Sigmoid colon (tissue), 7 donors: Measurements from ENCODE around the gene KIAA0232. TPM values are rescaled to one million over a fixed set of nuclear protein-coding genes. Genes with fewer than 3 reads are reported as not detected.

ENCODE experiments used
- DNase-seq: peaks from one replicate; pipeline ENCODE4 v3.0.0-alpha.2; 2019
- H3K27ac ChIP-seq, 4 donors: fragments of 200-600 bp; sonication (generic); one replicate each; pipeline ENCODE4 v1.5.1; 2016 to 2019; ENCODE audit warnings: mild to moderate bottlenecking in 1 of 4
- H3K27me3 ChIP-seq, 3 donors: fragments of 200-600 bp; sonication (generic); one replicate each; pipeline ENCODE4 v1.5.1; 2019; ENCODE audit warnings: mild to moderate bottlenecking in 1 of 3
- H3K36me3 ChIP-seq, 4 donors: fragments of 200-600 bp; sonication (generic); one replicate each; pipeline ENCODE4 v1.5.1; 2016 to 2019
- H3K4me1 ChIP-seq, 4 donors: fragments of 200-600 bp; sonication (generic); one replicate each; pipeline ENCODE4 v1.5.1; 2017 to 2019
- H3K4me3 ChIP-seq, 4 donors: fragments of 200-600 bp; sonication (generic); one replicate each; pipeline ENCODE4 v1.5.1; 2017 to 2019; ENCODE audit warnings: mild to moderate bottlenecking in 2 of 4, moderate library complexity in 1 of 4
- H3K9me3 ChIP-seq, 4 donors: fragments of 200-600 bp in 3 of 4; sonication (generic) in 3 of 4; one replicate each; pipeline versions ENCODE4 v1.5.1 to v1.6.1; 2013 to 2019
- EP300 ChIP-seq, 4 donors: sonication (generic); formaldehyde crosslinking; IDR thresholded peaks; one replicate each; pipeline ENCODE4 v1.6.1; 2017; ENCODE audit warnings: antibody characterized with exemption in 4 of 4
- POLR2A ChIP-seq, 2 donors: fragments of 450-650 bp; IDR thresholded peaks; one replicate each; pipeline ENCODE4 v1.6.1; 2016; ENCODE audit warnings: antibody characterized with exemption in 2 of 2, mild to moderate bottlenecking in 2 of 2, moderate library complexity in 2 of 2
- POLR2AphosphoS5 ChIP-seq, 4 donors: sonication (generic); formaldehyde crosslinking; IDR thresholded peaks; one replicate each; pipeline ENCODE4 v1.6.1; 2017; ENCODE audit warnings: antibody characterized with exemption in 4 of 4
- WGBS, 2 donors: extraction: QIAGEN DNeasy Blood & Tissue Kit; methylation state at CpG; one replicate each; pipeline ENCODE4 v1.1.7; 2013; 5-methylcytosine and 5-hydroxymethylcytosine counted together
- intact Hi-C: fragments of 100-400 bp; cut with DNase I; formaldehyde crosslinking; loops from one replicate; pipeline ENCODE4 v1.15.1; 2023
- polyA plus RNA-seq, 3 donors: library from polyadenylated mRNA; stranded (reverse); fragments of 200-250 nt; gene quantifications; one replicate each; pipeline ENCODE4 v1.2.3, GENCODE V29; 2013
- total RNA-seq, 4 donors: library from RNA; depleted of rRNA; stranded (reverse); fragments of >200 nt; gene quantifications; one replicate each; pipeline ENCODE4 v1.1.0, GENCODE V29; 2016
- TF ChIP-seq, protein P1 (sequence below), 4 experiments: fragments of 450-650 bp in 3 of 4; fragments of 200-600 bp in 1 of 4; IDR thresholded peaks; one replicate each; pipeline ENCODE4 v1.5.1; 2016 to 2019; ENCODE audit warnings: antibody characterized with exemption in 4 of 4, mild to moderate bottlenecking in 3 of 4, moderate library complexity in 2 of 4
- donor health status: healthy with polysubstance abuse.
- donor health status: Bipolar disorder and iron deficiency.
- donor health status: healthy.

KIAA0232 gene
- total and polyA plus RNA-seq, 7 donors, result 7.8 to 67.9 (median 23.8) TPM

GRCh38 chr4:6808259-6808658, 25.7 kb downstream of the KIAA0232 start:
- WGBS, 2 donors, result 95 to 98% methylated on average over 2 of the region's 2 CpGs
- intact Hi-C loops, result no loop called here
- DNase-seq, result no peak
- Histone ChIP-seq H3K27ac (peak overlapping the region in 3 of 4 donors; percentile 11 to 58 (median 35)), H3K36me3 (no peaks in the 10 kb centered on the region), H3K27me3 (no peaks in the 10 kb centered on the region), H3K9me3 (no peaks in the 10 kb centered on the region), H3K4me3 (no peak overlapping the region), H3K4me1 (peaks cover 0 to 57% (median 39%) of the 10 kb centered on the region in 4 donors)
- TF ChIP-seq EP300 (IDR thresholded peaks at IDR 0.05) (no peak), POLR2A (IDR thresholded peaks at IDR 0.05) (no peak), POLR2AphosphoS5 (IDR thresholded peaks at IDR 0.05) (no peak)
- TF ChIP-seq, protein P1, sequence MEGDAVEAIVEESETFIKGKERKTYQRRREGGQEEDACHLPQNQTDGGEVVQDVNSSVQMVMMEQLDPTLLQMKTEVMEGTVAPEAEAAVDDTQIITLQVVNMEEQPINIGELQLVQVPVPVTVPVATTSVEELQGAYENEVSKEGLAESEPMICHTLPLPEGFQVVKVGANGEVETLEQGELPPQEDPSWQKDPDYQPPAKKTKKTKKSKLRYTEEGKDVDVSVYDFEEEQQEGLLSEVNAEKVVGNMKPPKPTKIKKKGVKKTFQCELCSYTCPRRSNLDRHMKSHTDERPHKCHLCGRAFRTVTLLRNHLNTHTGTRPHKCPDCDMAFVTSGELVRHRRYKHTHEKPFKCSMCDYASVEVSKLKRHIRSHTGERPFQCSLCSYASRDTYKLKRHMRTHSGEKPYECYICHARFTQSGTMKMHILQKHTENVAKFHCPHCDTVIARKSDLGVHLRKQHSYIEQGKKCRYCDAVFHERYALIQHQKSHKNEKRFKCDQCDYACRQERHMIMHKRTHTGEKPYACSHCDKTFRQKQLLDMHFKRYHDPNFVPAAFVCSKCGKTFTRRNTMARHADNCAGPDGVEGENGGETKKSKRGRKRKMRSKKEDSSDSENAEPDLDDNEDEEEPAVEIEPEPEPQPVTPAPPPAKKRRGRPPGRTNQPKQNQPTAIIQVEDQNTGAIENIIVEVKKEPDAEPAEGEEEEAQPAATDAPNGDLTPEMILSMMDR (IDR thresholded peaks at IDR 0.05), result no peak

- no peaks in the 10 kb centered on the region for H3K27me3 ChIP-seq
- no peak overlapping the region for H3K4me3 ChIP-seq
- no peak for TF ChIP-seq POLR2AphosphoS5 (IDR thresholded peaks at IDR 0.05)
- TF ChIP-seq EP300 (IDR thresholded peaks at IDR 0.05), result no peak
- TF ChIP-seq, protein P1 (IDR thresholded peaks at IDR 0.05), result no peak
- TF ChIP-seq POLR2A (IDR thresholded peaks at IDR 0.05), result no peak
- DNase-seq, result no peak
- 92 to 94% methylated on average over 6 of the region's 6 CpGs for WGBS, 2 donors
- no peaks in the 10 kb centered on the region for H3K36me3 ChIP-seq
- no peaks in the 10 kb centered on the region for H3K9me3 ChIP-seq
- H3K4me1 ChIP-seq, result peaks cover 0 to 48% (median 35%) of the 10 kb centered on the region in 4 donors
- intact Hi-C loops, result no loop called here
- H3K27ac ChIP-seq, result no peak overlapping the region
Measured at GRCh38 chr4:6811165-6811564, 28.6 kb downstream of the KIAA0232 start.

DNA sequence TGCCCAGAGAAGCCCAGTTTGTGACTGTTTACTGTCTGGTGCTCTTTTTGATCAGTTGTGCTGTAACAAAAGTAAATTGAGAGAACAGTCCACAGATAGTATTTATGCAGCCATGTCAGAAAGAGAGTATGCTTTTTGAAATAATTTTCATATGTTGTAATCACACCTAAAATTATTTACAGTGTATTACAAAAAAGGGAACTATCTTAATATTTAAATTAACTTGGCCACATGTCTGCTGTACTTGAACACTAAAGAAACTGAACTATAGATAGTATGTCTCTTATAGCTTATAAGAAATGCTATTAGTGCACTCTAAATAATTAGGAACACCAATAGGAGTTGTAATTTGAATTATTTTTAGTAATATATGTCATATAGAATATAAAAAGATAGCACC, 30.2 kb downstream of the KIAA0232 start:
- H3K9me3 ChIP-seq, result no peaks in the 10 kb centered on the region
- peaks cover 0 to 36% (median 21%) of the 10 kb centered on the region in 4 donors for H3K4me1 ChIP-seq
- H3K27ac ChIP-seq, result no peak overlapping the region
- DNase-seq, result no peak
- intact Hi-C loops, result no loop called here
- no peak overlapping the region for H3K4me3 ChIP-seq
- TF ChIP-seq POLR2A (IDR thresholded peaks at IDR 0.05), result no peak
- TF ChIP-seq, protein P1 (IDR thresholded peaks at IDR 0.05), result no peak
- no peak for TF ChIP-seq EP300 (IDR thresholded peaks at IDR 0.05)
- TF ChIP-seq POLR2AphosphoS5 (IDR thresholded peaks at IDR 0.05), result no peak
- H3K27me3 ChIP-seq, result no peaks in the 10 kb centered on the region
- no peaks in the 10 kb centered on the region for H3K36me3 ChIP-seq

DNA sequence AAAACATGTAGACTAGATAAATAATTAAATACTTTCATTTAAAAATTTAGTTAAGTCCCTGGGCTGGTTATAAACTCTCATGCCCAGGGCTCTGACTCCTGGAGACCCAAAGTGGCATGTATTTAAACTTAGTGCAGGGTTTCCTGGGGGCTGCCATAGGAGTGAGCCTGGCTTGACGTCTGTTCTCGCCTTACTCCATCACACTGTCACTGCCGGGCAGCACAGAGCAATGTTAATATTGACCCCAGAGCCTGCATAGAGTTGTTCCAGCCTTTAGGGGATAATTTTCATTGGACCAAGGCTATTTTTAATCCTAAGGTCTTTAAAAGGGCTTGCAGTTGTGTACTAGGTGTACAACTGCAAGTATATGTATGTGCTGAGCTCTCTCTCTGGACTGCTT, 31.2 kb downstream of the KIAA0232 start:
- Histone ChIP-seq H3K9me3 (peaks cover 0 to 2% (median 0%) of the 10 kb centered on the region in 4 donors), H3K27ac (no peak overlapping the region), H3K4me1 (peaks cover 0 to 27% (median 12%) of the 10 kb centered on the region in 4 donors), H3K27me3 (no peaks in the 10 kb centered on the region), H3K4me3 (no peak overlapping the region), H3K36me3 (no peaks in the 10 kb centered on the region)
- no peak for DNase-seq
- 95 to 97% methylated on average over 3 of the region's 3 CpGs for WGBS, 2 donors
- intact Hi-C loops, result no loop called here
- no peak for TF ChIP-seq EP300 (IDR thresholded peaks at IDR 0.05)
- TF ChIP-seq POLR2A (IDR thresholded peaks at IDR 0.05), result no peak
- no peak for TF ChIP-seq POLR2AphosphoS5 (IDR thresholded peaks at IDR 0.05)
- TF ChIP-seq, protein P1 (IDR thresholded peaks at IDR 0.05), result no peak
